A673 (cell line): ENCODE results near the gene SSMEM1. TPM values are rescaled to one million over a fixed set of nuclear protein-coding genes. Genes with fewer than 3 reads are reported as not detected.

Experiments
- BruUV-seq: library from RNA; stranded (reverse); fragments of 400-500 nt; replicated peaks from 2 replicates; lab custom pipeline; 2021; lab: Mats Ljungman, UMichigan
- CTCF ChIA-PET: fragments of 300-600 bp; sonication (Branson Sonifier 250); formaldehyde crosslinking; loops from one replicate; lab custom pipeline; 2022; ENCODE audit warnings: antibody characterized with exemption; lab: Charles Lee
- POLR2A ChIA-PET: fragments of 300-600 bp; sonication (Branson Sonifier 250); formaldehyde crosslinking; loops from one replicate; lab custom pipeline; 2022; ENCODE audit warnings: antibody characterized with exemption; ENCODE audit not compliant: low non-redundant PET; lab: Charles Lee
- DNase-seq: peaks from one replicate; pipeline ENCODE4 v3.0.0-alpha.2; 2015; ENCODE audit warnings: low spot score
- H3K27ac ChIP-seq: fragments of 200-600 bp; sonication (generic); 2 replicates; pipeline ENCODE4 v1.5.1; 2016; ENCODE audit warnings: mixed run types, low read depth, mild to moderate bottlenecking, mixed read lengths, antibody characterized with exemption, low read length; ENCODE audit not compliant: poor library complexity, severe bottlenecking
- H3K27me3 ChIP-seq: fragments of 200-600 bp; sonication (generic); replicated peaks from 2 replicates; pipeline ENCODE4 v1.6.1; 2017; ENCODE audit warnings: mixed run types, low read depth, mild to moderate bottlenecking, mixed read lengths, antibody characterized with exemption, low read length; ENCODE audit not compliant: insufficient read depth, poor library complexity
- H3K36me3 ChIP-seq: fragments of 200-600 bp; sonication (generic); 2 replicates; pipeline ENCODE4 v1.6.1; 2016; ENCODE audit warnings: mixed run types, mild to moderate bottlenecking, mixed read lengths, antibody characterized with exemption, low read length; ENCODE audit not compliant: insufficient read depth, poor library complexity, severe bottlenecking
- H3K4me1 ChIP-seq: fragments of 200-600 bp; sonication (generic); 2 replicates; pipeline ENCODE4 v1.6.1; 2017; ENCODE audit warnings: mixed run types, mild to moderate bottlenecking, mixed read lengths, antibody characterized with exemption, low read length; ENCODE audit not compliant: insufficient read depth, poor library complexity, severe bottlenecking
- H3K4me3 ChIP-seq: fragments of 200-600 bp; sonication (generic); 2 replicates; pipeline ENCODE4 v1.5.1; 2016; ENCODE audit warnings: low read depth, mixed run types, mild to moderate bottlenecking, mixed read lengths, low read length; ENCODE audit not compliant: poor library complexity, severe bottlenecking
- H3K9me3 ChIP-seq: fragments of 200-600 bp; sonication (generic); 2 replicates; pipeline ENCODE4 v1.6.1; 2016; ENCODE audit warnings: mixed run types, low read depth, mild to moderate bottlenecking, mixed read lengths, antibody characterized with exemption, low read length; ENCODE audit not compliant: poor library complexity, severe bottlenecking
- EZH2 ChIP-seq: fragments of 200-600 bp; sonication (generic); IDR thresholded peaks from 2 replicates; pipeline ENCODE4 v1.6.1; 2017; ENCODE audit warnings: borderline replicate concordance, low read depth, mild to moderate bottlenecking, mixed read lengths, antibody characterized with exemption, low read length; ENCODE audit not compliant: poor library complexity, severe bottlenecking
- intact Hi-C: fragments of 100-400 bp; cut with micrococcal nuclease; formaldehyde crosslinking; loops from one replicate; pipeline ENCODE4 v1.10.0; 2022; ENCODE audit not compliant: unreplicated experiment
- total RNA-seq: library from RNA; stranded (reverse); gene quantifications from 2 replicates; pipeline ENCODE4 v1.2.3, GENCODE V29; 2021
- TF ChIP-seq, protein P1 (sequence below): fragments of 300-800, 200-600 bp; sonication (generic); conservative IDR thresholded peaks from 2 replicates; pipeline ENCODE4 v1.5.1; 2017; ENCODE audit warnings: low read depth, mild to moderate bottlenecking, antibody characterized with exemption, low read length, moderate library complexity, mixed read lengths

The SSMEM1 gene
- total RNA-seq, 1 experiment from 2014 or later: not detected

GRCh38 chr7:130219871-130220270 lies 12.2 kb downstream of the SSMEM1 start:
- Histone ChIP-seq H3K4me3 (no peak overlapping the region), H3K36me3 (no peaks in the 10 kb centered on the region), H3K27me3 (no peaks in the 10 kb centered on the region), H3K4me1 (no peaks in the 10 kb centered on the region), H3K9me3 (no peaks in the 10 kb centered on the region), H3K27ac (no peak overlapping the region)
- DNase-seq: no peak
- ChIA-PET CTCF (no interaction called here), POLR2A (no interaction called here)
- intact Hi-C loops: no loop called here
- TF ChIP-seq EZH2: no peak
- TF ChIP-seq, protein P1, sequence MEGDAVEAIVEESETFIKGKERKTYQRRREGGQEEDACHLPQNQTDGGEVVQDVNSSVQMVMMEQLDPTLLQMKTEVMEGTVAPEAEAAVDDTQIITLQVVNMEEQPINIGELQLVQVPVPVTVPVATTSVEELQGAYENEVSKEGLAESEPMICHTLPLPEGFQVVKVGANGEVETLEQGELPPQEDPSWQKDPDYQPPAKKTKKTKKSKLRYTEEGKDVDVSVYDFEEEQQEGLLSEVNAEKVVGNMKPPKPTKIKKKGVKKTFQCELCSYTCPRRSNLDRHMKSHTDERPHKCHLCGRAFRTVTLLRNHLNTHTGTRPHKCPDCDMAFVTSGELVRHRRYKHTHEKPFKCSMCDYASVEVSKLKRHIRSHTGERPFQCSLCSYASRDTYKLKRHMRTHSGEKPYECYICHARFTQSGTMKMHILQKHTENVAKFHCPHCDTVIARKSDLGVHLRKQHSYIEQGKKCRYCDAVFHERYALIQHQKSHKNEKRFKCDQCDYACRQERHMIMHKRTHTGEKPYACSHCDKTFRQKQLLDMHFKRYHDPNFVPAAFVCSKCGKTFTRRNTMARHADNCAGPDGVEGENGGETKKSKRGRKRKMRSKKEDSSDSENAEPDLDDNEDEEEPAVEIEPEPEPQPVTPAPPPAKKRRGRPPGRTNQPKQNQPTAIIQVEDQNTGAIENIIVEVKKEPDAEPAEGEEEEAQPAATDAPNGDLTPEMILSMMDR: no peak
- no TSS peak for BruUV-seq

GRCh38 chr7:130221746-130222145 lies 14.1 kb downstream of the SSMEM1 start:
- CTCF ChIA-PET: no interaction called here
- H3K27me3 ChIP-seq: no peaks in the 10 kb centered on the region
- no peaks in the 10 kb centered on the region for H3K4me1 ChIP-seq
- H3K36me3 ChIP-seq: no peaks in the 10 kb centered on the region
- no peak overlapping the region for H3K4me3 ChIP-seq
- H3K9me3 ChIP-seq: no peaks in the 10 kb centered on the region
- no peak for TF ChIP-seq EZH2
- TF ChIP-seq, protein P1: no peak
- intact Hi-C loops: no loop called here
- POLR2A ChIA-PET: no interaction called here
- no peak overlapping the region for H3K27ac ChIP-seq
- DNase-seq: no peak
- no TSS peak for BruUV-seq

- POLR2A ChIA-PET: no interaction called here
- Histone ChIP-seq H3K9me3 (no peaks in the 10 kb centered on the region), H3K36me3 (no peaks in the 10 kb centered on the region), H3K27ac (no peak overlapping the region), H3K4me1 (no peaks in the 10 kb centered on the region), H3K27me3 (no peaks in the 10 kb centered on the region), H3K4me3 (no peak overlapping the region)
- intact Hi-C loops: no loop called here
- TF ChIP-seq EZH2: no peak
- TF ChIP-seq, protein P1: no peak
- no peak for DNase-seq
- CTCF ChIA-PET: no interaction called here
- BruUV-seq: no TSS peak
These were observed 16.0 kb downstream of the SSMEM1 start for GRCh38 chr7:130223646-130224045.
